HG03039 (cell line): ENCODE measurements around the gene CAPZB.

Experiments
- ATAC-seq: cut with Tn5 transposase; IDR thresholded peaks from one replicate; pipeline ENCODE4 v1.9.1; 2021; ENCODE audit warnings: mild to moderate bottlenecking, moderate library complexity; ENCODE audit not compliant: unreplicated experiment

The CAPZB gene

GRCh38 chr1:19410393-19410792 lies 74.9 kb downstream of the CAPZB start:
- no peak for ATAC-seq

- no peak for ATAC-seq
These were observed 75.6 kb downstream of the CAPZB start for GRCh38 chr1:19409477-19410341.

GRCh38 chr1:19407494-19408096 lies 77.7 kb downstream of the CAPZB start:
- ATAC-seq: no peak

GRCh38 chr1:19406680-19407079 lies 78.7 kb downstream of the CAPZB start:
- no peak for ATAC-seq

- no peak for ATAC-seq
These were observed 79.4 kb downstream of the CAPZB start for GRCh38 chr1:19405761-19406487.

- no peak for ATAC-seq
These were observed 80.1 kb downstream of the CAPZB start for GRCh38 chr1:19405195-19405760.

GRCh38 chr1:19404748-19405147 lies 80.6 kb downstream of the CAPZB start:
- no peak for ATAC-seq

- ATAC-seq: no peak
These were observed 82.1 kb downstream of the CAPZB start for GRCh38 chr1:19403256-19403655.

- no peak for ATAC-seq
These were observed 83.1 kb downstream of the CAPZB start for GRCh38 chr1:19402031-19402813.

GRCh38 chr1:19401535-19401889 lies 83.8 kb downstream of the CAPZB start:
- ATAC-seq: no peak

- no peak for ATAC-seq
These were observed 84.3 kb downstream of the CAPZB start for GRCh38 chr1:19400875-19401534.

- ATAC-seq: no peak
These were observed 85.1 kb downstream of the CAPZB start for GRCh38 chr1:19400192-19400611.

GRCh38 chr1:19398309-19398760 lies 87.0 kb downstream of the CAPZB start:
- no peak for ATAC-seq

GRCh38 chr1:19397217-19397945 lies 88.0 kb downstream of the CAPZB start:
- ATAC-seq: no peak

GRCh38 chr1:19396280-19396679 lies 89.1 kb downstream of the CAPZB start:
- no peak for ATAC-seq

- no peak for ATAC-seq
These were observed 89.6 kb downstream of the CAPZB start for GRCh38 chr1:19395678-19396192.

- ATAC-seq: no peak
These were observed 92.3 kb downstream of the CAPZB start for GRCh38 chr1:19393046-19393445.

GRCh38 chr1:19392221-19392620 lies 93.1 kb downstream of the CAPZB start:
- ATAC-seq: no peak

GRCh38 chr1:19391596-19391981 lies 93.8 kb downstream of the CAPZB start:
- no peak for ATAC-seq
